Retinal pigment epithelial cell (primary cell): ENCODE results near the gene ABHD16A.
A peak's percentile ranks its signal among the peaks of the same experiment; 100 is the strongest.

Source experiments
- DNase-seq: peaks from one replicate; pipeline ENCODE4 v3.0.0-alpha.2; 2010; ENCODE audit warnings: low read depth
- H3K4me3 ChIP-seq: 2 replicates; pipeline ENCODE4 v1.5.1; 2011; ENCODE audit warnings: mild to moderate bottlenecking, low read length, control low read depth, moderate library complexity
- CTCF ChIP-seq: conservative IDR thresholded peaks from 2 replicates; pipeline ENCODE4 v1.5.1; 2011; ENCODE audit warnings: low read depth, low read length, control low read depth, inconsistent platforms

The ABHD16A gene

GRCh38 chr6:31741815-31742214 is 38.7 kb upstream of the ABHD16A start:
- H3K4me3 ChIP-seq = no peak overlapping the region
- no peak for TF ChIP-seq CTCF
- no peak for DNase-seq

DNA sequence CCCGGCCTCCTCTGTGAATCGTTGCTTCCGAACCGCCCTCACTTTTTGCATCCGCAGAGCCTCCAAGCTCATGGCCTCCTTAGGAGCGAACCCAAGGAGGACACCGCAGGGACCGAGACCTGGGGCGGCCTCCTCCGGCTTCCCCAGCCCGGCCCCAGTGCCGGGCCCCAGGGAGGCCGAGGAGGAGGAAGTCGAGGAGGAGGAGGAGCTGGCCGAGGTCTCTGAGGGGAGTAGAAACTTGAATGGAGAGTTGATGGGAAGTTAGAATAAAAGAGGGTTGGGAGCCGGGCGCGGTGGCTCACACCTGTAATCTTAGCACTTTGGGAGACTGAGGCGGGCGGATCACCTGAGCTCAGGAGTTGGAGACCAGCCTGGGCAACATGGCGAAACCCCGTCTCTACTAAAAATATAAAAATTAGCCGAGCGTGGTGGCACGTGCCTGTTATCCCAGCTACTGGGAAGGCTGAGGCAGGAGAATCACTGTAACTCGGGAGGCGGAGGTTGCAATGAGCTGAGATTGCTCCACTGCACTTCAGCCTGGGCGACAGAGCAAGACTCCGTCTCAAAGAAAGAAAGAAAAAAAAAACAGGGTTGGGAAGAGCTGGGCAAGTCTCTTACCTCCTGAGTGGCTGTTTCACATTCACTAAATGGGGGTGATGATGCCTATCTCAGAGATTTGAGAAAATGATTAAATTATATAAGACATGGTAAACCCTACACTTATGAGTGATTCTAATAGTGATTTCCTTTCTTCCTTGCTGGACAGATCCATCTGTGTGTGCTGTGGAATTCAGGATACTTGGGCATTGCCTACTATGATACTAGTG is 37.5 kb upstream of the ABHD16A start:
- DNase-seq = no peak
- TF ChIP-seq CTCF = no peak
- peak overlapping the region; percentile 87 for H3K4me3 ChIP-seq

DNA sequence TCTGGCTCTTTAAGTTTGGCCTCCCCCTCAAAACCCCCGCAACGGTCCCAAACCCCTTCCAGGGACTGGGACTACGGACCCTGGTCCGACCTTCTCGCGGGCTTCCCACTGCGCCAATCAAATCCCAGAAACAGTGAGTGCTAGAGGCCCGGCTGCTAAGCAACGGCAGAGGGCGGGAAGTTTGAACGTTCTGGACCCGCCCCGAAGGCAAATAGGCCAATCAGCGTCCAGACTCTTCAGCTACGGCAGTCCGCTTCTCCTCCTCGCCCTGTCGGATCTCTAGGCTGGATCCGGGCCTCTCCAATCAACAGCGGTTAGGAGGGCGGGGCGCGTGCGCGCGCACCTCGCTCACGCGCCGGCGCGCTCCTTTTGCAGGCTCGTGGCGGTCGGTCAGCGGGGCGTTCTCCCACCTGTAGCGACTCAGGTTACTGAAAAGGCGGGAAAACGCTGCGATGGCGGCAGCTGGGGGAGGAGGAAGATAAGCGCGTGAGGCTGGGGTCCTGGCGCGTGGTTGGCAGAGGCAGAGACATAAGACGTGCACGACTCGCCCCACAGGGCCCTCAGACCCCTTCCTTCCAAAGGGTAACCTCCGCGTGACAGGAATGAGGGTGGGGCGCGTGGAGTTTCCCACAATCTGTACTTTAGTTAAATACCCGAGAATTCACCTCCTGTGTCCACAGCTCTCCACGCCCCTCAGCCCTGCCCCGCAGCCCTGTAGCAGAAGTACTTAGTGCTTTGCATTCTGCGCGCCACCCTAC is 36.7 kb upstream of the ABHD16A start, which contains the start of gene MSH5:
MSH5 (plus strand) TSS at position 367 of the 758 bp plus-strand sequence. CDS start 462 bp downstream, outside the sequence.
- DNase-seq = peak; percentile 96
- peak within 1 kb of the TSS; percentile 87 for H3K4me3 ChIP-seq
- TF ChIP-seq CTCF = no peak

GRCh38 chr6:31737991-31738979 is 35.2 kb upstream of the ABHD16A start:
- H3K4me3 ChIP-seq = no peak overlapping the region
- DNase-seq = no peak

GRCh38 chr6:31737315-31737990 is 34.3 kb upstream of the ABHD16A start:
- peak overlapping the region; percentile 1 for H3K4me3 ChIP-seq
- no peak for DNase-seq

More at GRCh38 chr6:31737991-31738979, 35.2 kb upstream of the ABHD16A start:
- TF ChIP-seq CTCF = peak; percentile 41

More at GRCh38 chr6:31737315-31737990, 34.3 kb upstream of the ABHD16A start:
- no peak for TF ChIP-seq CTCF
